Measurements from ENCODE around the gene C12orf60.

Gene C12orf60

DNA sequence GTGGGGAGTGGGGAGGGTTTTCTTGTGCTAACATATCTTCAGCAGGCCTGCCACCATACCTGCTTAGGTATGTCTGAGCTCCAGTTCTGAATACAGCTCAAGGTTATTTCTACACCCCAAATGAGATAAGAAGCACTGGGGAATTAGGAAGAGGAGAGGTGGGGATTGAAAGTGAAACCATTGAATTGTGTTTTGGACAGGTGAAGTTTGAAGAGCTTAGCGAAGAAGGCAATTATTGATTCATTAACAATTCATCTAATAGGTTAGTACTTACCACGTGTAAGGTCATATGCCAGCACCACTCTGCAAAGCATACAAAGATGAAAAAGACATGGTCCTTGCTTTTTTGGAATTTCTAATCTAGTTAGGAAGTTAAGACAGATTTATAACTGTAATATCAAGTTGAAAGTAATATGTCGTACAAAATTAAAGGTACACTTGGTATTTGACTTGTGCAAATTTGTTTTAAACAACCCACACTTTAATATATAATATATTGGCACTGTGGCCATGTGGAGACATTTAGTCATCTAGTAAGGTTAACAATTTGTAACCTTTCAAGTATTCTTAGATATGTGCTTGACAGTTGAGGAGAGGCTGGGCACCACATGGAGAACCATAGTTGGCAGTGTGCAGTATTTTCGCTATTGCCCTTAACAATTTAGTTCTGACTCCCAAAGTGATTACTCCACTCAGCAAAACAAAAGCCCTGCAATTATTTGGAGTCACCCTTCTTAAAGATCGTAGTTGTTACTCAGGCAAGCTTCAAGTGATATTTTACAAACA lies 6.9 kb downstream of the C12orf60 start:
- no peaks in the 10 kb centered on the region for H3K9me3 ChIP-seq (ENCODE audit: control insufficient read depth in 2 of 2, low read length in 2 of 2)
- H3K9ac ChIP-seq (ENCODE audit: low read depth in 1 of 2, low read length in 2 of 2): no peak overlapping the region
- H3K36me3 ChIP-seq (ENCODE audit: control insufficient read depth in 2 of 2, insufficient read depth in 2 of 2, low read length in 2 of 2): no peaks in the 10 kb centered on the region
- H3K27ac ChIP-seq (ENCODE audit: low read depth in 2 of 2, low read length in 2 of 2): no peak overlapping the region
- H3K4me1 ChIP-seq (ENCODE audit: control insufficient read depth in 2 of 2, insufficient read depth in 2 of 2, low read length in 2 of 2): no peaks in the 10 kb centered on the region
- H3K4me3 ChIP-seq (ENCODE audit: low read length in 2 of 2): no peak overlapping the region
- H3K27me3 ChIP-seq (ENCODE audit: control insufficient read depth in 2 of 2, insufficient read depth in 2 of 2, low read length in 2 of 2): no peaks in the 10 kb centered on the region

DNA sequence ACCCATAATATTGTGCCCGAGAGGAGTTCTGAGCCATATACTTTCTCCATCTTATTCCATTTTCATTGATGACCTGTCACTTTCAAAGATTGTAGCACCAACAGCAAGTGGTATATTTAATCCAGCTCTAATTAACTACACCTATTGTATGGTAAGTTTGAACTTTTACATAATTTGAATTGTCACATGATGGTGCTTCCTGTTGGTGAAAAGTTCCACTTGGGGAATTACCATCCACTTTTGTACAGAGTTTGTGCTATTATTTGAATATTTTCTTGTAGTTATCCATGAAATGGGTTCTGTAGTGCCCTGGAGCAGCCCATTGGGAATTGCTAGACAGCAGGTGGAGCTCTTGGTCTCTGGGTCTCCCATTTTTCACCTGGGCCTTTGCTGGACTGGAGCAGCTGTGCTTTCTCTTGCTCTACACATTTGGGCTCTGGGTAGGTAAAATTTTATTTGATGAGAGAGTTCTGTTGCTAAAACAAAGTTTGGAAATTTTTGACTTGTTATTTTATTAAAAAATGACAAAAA lies 7.5 kb downstream of the C12orf60 start:
- Histone ChIP-seq H3K4me3 (ENCODE audit: low read length in 2 of 2) (no peak overlapping the region), H3K27me3 (ENCODE audit: control insufficient read depth in 2 of 2, insufficient read depth in 2 of 2, low read length in 2 of 2) (no peaks in the 10 kb centered on the region), H3K4me1 (ENCODE audit: control insufficient read depth in 2 of 2, insufficient read depth in 2 of 2, low read length in 2 of 2) (no peaks in the 10 kb centered on the region), H3K9me3 (ENCODE audit: control insufficient read depth in 2 of 2, low read length in 2 of 2) (no peaks in the 10 kb centered on the region), H3K9ac (ENCODE audit: low read depth in 1 of 2, low read length in 2 of 2) (no peak overlapping the region), H3K36me3 (ENCODE audit: control insufficient read depth in 2 of 2, insufficient read depth in 2 of 2, low read length in 2 of 2) (no peaks in the 10 kb centered on the region), H3K27ac (ENCODE audit: low read depth in 2 of 2, low read length in 2 of 2) (no peak overlapping the region)

DNA sequence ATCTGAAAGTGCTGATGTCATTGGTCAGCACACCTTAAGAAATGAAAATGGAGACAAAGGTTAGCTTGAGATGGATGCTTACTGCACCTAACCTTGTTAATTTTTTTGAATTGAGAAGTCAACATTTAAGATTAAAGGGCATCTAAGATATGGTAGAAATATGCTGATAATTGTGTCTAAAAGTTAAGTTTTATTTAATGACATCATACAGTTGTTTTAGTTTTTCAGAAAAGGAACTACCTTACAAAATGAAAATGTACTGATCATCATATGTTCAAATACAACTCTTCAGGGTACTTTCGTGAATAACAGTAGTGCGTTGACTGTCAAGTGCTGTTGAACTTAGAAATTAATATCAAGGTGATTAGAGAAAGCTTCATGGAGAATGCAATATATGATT lies 8.0 kb downstream of the C12orf60 start:
- Histone ChIP-seq H3K4me1 (ENCODE audit: control insufficient read depth in 2 of 2, insufficient read depth in 2 of 2, low read length in 2 of 2) (no peaks in the 10 kb centered on the region), H3K36me3 (ENCODE audit: control insufficient read depth in 2 of 2, insufficient read depth in 2 of 2, low read length in 2 of 2) (no peaks in the 10 kb centered on the region), H3K27me3 (ENCODE audit: control insufficient read depth in 2 of 2, insufficient read depth in 2 of 2, low read length in 2 of 2) (no peaks in the 10 kb centered on the region), H3K9ac (ENCODE audit: low read depth in 1 of 2, low read length in 2 of 2) (no peak overlapping the region), H3K27ac (ENCODE audit: low read depth in 2 of 2, low read length in 2 of 2) (no peak overlapping the region), H3K4me3 (ENCODE audit: low read length in 2 of 2) (no peak overlapping the region), H3K9me3 (ENCODE audit: control insufficient read depth in 2 of 2, low read length in 2 of 2) (no peaks in the 10 kb centered on the region)

DNA sequence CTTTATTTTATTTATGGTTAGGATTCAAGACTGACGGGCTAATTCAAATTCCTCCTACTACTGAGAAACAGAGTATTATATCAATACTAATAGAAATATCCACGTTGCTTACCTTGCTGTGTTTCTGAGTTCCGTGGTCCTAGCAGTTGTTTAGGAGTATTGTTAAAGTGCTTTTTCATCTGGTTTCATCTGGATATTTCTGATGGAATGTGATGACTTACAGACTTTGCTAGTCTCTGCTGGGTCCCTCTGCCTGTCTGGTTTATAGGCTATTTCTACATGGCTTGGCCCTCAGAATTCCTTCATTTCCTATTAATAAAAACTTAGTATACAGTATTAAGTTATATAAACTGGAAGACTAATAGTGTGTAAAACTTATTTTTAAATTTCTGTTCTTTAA lies 10.5 kb downstream of the C12orf60 start, which contains the start of gene SMCO3:
Gene SMCO3, minus strand, starts transcription at position 169 of the 400 bp plus-strand sequence. CDS start 7,502 bp downstream, outside the sequence.
- no peak within 1 kb of the TSS for H3K27ac ChIP-seq (ENCODE audit: low read depth in 2 of 2, low read length in 2 of 2)
- no peak within 1 kb of the TSS for H3K9ac ChIP-seq (ENCODE audit: low read depth in 1 of 2, low read length in 2 of 2)
- no peaks in the 10 kb centered on the region for H3K4me1 ChIP-seq (ENCODE audit: control insufficient read depth in 2 of 2, insufficient read depth in 2 of 2, low read length in 2 of 2)

DNA sequence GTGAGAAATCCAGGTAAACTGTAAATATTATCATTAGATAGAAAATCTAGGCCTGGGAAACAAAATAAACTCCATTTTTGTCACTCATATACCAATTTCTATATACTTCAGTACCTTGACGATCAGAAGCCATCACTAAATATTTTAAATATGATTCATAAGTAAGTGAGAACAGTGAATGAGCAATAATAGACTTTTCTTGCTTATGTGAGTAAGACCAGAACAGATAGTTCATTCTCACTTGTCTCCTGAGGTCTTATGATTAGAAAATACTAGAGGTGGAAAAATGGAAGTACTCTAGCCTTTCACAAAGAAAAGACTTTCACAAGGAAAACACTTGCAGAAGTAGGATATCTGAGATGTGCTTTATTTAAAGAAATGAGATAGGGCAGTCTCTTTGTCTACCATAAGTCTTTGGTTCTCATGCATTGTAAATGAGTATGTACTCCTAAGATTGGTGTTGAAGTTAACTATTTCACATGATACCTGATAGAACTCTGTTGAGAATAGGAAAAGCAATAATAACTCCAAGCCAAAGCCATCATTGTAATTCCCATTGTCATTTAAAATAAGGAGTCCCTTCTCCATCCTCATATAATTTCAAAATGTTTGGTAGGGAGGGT lies 20.7 kb downstream of the C12orf60 start:
- Histone ChIP-seq H3K9ac (ENCODE audit: low read depth in 1 of 2, low read length in 2 of 2) (no peak overlapping the region), H3K36me3 (ENCODE audit: control insufficient read depth in 2 of 2, insufficient read depth in 2 of 2, low read length in 2 of 2) (no peaks in the 10 kb centered on the region), H3K4me1 (ENCODE audit: control insufficient read depth in 2 of 2, insufficient read depth in 2 of 2, low read length in 2 of 2) (no peaks in the 10 kb centered on the region), H3K4me3 (ENCODE audit: low read length in 2 of 2) (no peak overlapping the region), H3K9me3 (ENCODE audit: control insufficient read depth in 2 of 2, low read length in 2 of 2) (no peaks in the 10 kb centered on the region), H3K27ac (ENCODE audit: low read depth in 2 of 2, low read length in 2 of 2) (no peak overlapping the region), H3K27me3 (ENCODE audit: control insufficient read depth in 2 of 2, insufficient read depth in 2 of 2, low read length in 2 of 2) (no peaks in the 10 kb centered on the region)

More for the DNA sequence above, 10.5 kb downstream of the C12orf60 start, which contains the start of gene SMCO3:
- Histone ChIP-seq H3K9me3 (ENCODE audit: control insufficient read depth in 2 of 2, low read length in 2 of 2) (no peaks in the 10 kb centered on the region), H3K27me3 (ENCODE audit: control insufficient read depth in 2 of 2, insufficient read depth in 2 of 2, low read length in 2 of 2) (no peaks in the 10 kb centered on the region), H3K4me3 (ENCODE audit: low read length in 2 of 2) (no peak within 1 kb of the TSS), H3K36me3 (ENCODE audit: control insufficient read depth in 2 of 2, insufficient read depth in 2 of 2, low read length in 2 of 2) (no peaks in the 10 kb centered on the region)

DNA sequence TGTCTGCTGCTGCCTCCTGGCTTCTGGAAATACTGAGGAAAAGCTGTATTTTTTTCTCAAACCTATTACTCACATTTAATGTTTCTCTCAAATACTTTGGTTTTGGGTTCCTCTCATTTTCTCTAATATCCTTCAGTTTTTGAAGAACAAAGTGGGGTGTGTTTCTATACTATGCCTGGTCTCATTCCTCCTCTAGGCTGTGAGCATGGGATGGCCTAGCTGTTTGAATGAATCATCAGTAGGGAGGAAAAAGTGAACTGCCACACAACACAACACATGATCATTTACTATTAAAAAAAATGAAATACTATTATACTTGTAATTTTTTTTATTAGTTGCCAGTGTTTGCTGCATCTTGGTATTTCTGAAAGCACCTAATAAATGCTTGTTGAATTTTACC lies 21.8 kb downstream of the C12orf60 start:
- H3K4me3 ChIP-seq (ENCODE audit: low read length in 2 of 2): no peak overlapping the region
- no peaks in the 10 kb centered on the region for H3K36me3 ChIP-seq (ENCODE audit: control insufficient read depth in 2 of 2, insufficient read depth in 2 of 2, low read length in 2 of 2)
- no peaks in the 10 kb centered on the region for H3K4me1 ChIP-seq (ENCODE audit: control insufficient read depth in 2 of 2, insufficient read depth in 2 of 2, low read length in 2 of 2)
- no peak overlapping the region for H3K27ac ChIP-seq (ENCODE audit: low read depth in 2 of 2, low read length in 2 of 2)
- H3K9ac ChIP-seq (ENCODE audit: low read depth in 1 of 2, low read length in 2 of 2): no peak overlapping the region
- H3K27me3 ChIP-seq (ENCODE audit: control insufficient read depth in 2 of 2, insufficient read depth in 2 of 2, low read length in 2 of 2): no peaks in the 10 kb centered on the region
- no peaks in the 10 kb centered on the region for H3K9me3 ChIP-seq (ENCODE audit: control insufficient read depth in 2 of 2, low read length in 2 of 2)

DNA sequence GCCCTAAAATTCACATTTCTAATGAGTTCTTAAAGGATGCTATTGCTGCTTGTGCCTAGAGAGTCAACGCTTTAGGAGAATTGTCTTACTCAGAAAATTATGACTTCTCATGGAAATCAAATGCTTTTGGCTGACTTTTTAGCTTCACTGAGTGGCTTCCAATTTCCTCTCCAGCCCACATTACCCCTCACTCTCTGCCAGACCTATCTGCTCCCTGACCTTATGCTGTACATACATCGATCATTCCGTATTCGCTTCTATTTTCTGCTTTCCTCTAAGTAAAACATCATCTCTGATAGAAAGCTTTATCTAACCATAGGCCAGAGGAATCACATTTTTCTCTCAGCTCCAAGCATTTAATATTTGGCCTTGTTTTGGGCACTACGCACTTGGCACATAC lies 23.0 kb downstream of the C12orf60 start:
- no peaks in the 10 kb centered on the region for H3K36me3 ChIP-seq (ENCODE audit: control insufficient read depth in 2 of 2, insufficient read depth in 2 of 2, low read length in 2 of 2)
- H3K9ac ChIP-seq (ENCODE audit: low read depth in 1 of 2, low read length in 2 of 2): no peak overlapping the region
- H3K27me3 ChIP-seq (ENCODE audit: control insufficient read depth in 2 of 2, insufficient read depth in 2 of 2, low read length in 2 of 2): no peaks in the 10 kb centered on the region
- no peak overlapping the region for H3K27ac ChIP-seq (ENCODE audit: low read depth in 2 of 2, low read length in 2 of 2)
- no peaks in the 10 kb centered on the region for H3K4me1 ChIP-seq (ENCODE audit: control insufficient read depth in 2 of 2, insufficient read depth in 2 of 2, low read length in 2 of 2)
- H3K4me3 ChIP-seq (ENCODE audit: low read length in 2 of 2): no peak overlapping the region
- no peaks in the 10 kb centered on the region for H3K9me3 ChIP-seq (ENCODE audit: control insufficient read depth in 2 of 2, low read length in 2 of 2)

DNA sequence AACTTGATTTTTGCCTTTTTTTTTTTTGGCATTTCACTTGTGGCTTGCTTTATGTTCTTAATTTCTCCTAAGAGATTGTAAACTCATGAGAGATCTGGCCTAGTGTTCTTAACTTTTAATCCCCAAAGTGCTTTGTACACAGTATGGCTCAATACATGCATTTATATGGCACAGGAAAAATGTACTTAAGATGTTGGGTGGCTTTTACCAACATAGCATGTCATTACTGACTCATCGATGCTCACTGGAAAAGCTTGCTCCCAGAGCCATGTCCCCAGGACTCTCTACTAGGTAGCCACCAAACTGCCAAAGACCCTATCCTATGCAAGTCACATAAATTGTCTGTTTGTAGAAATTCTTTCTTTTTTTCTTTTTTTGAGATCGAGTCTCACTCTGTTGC lies 23.6 kb downstream of the C12orf60 start:
- H3K4me3 ChIP-seq (ENCODE audit: low read length in 2 of 2): no peak overlapping the region
- no peaks in the 10 kb centered on the region for H3K9me3 ChIP-seq (ENCODE audit: control insufficient read depth in 2 of 2, low read length in 2 of 2)
- no peaks in the 10 kb centered on the region for H3K36me3 ChIP-seq (ENCODE audit: control insufficient read depth in 2 of 2, insufficient read depth in 2 of 2, low read length in 2 of 2)
- H3K4me1 ChIP-seq (ENCODE audit: control insufficient read depth in 2 of 2, insufficient read depth in 2 of 2, low read length in 2 of 2): no peaks in the 10 kb centered on the region
- no peaks in the 10 kb centered on the region for H3K27me3 ChIP-seq (ENCODE audit: control insufficient read depth in 2 of 2, insufficient read depth in 2 of 2, low read length in 2 of 2)
- H3K27ac ChIP-seq (ENCODE audit: low read depth in 2 of 2, low read length in 2 of 2): no peak overlapping the region
- H3K9ac ChIP-seq (ENCODE audit: low read depth in 1 of 2, low read length in 2 of 2): no peak overlapping the region

DNA sequence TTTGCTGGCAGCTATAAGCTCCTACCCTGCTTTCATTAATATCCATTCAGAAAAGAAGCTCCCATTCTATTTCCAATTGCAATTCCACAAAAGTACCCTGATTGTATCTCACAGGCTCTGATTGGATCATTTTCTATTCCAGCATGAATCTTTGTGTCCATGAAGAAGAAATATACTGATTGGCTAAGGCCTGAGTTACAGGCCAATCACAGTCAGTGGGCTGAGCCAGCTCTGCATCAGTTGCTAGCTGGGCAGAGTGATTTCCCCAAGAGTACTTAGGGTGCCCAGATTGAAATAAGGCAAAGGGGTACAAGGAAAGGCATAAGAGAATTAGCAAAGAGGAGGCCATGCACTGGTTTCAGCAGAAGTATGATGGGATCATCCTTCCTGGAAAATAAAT lies 25.4 kb downstream of the C12orf60 start:
- H3K27me3 ChIP-seq (ENCODE audit: control insufficient read depth in 2 of 2, insufficient read depth in 2 of 2, low read length in 2 of 2): no peaks in the 10 kb centered on the region
- no peaks in the 10 kb centered on the region for H3K36me3 ChIP-seq (ENCODE audit: control insufficient read depth in 2 of 2, insufficient read depth in 2 of 2, low read length in 2 of 2)
- no peaks in the 10 kb centered on the region for H3K9me3 ChIP-seq (ENCODE audit: control insufficient read depth in 2 of 2, low read length in 2 of 2)
- H3K4me1 ChIP-seq (ENCODE audit: control insufficient read depth in 2 of 2, insufficient read depth in 2 of 2, low read length in 2 of 2): no peaks in the 10 kb centered on the region
- H3K4me3 ChIP-seq (ENCODE audit: low read length in 2 of 2): no peak overlapping the region
- H3K9ac ChIP-seq (ENCODE audit: low read depth in 1 of 2, low read length in 2 of 2): no peak overlapping the region
- no peak overlapping the region for H3K27ac ChIP-seq (ENCODE audit: low read depth in 2 of 2, low read length in 2 of 2)

DNA sequence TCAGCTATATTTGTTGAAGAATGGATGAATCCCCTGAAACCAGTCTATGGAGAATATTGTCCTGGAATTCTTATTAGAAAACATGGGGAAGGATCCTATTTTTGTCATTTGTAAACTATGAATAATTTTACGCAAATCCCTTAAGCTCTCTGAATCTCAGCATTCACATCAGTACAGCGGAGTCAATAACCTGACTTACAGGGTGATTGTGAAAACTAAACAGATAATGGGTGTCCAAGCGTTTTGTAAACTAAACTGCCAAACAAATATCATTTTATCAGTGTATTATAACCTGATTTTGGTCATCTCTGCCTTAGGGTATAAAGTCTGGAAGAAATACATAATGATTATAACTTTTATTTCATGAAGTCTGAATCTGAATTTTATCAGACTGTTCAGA lies 29.9 kb downstream of the C12orf60 start:
- Histone ChIP-seq H3K4me1 (ENCODE audit: control insufficient read depth in 2 of 2, insufficient read depth in 2 of 2, low read length in 2 of 2) (no peaks in the 10 kb centered on the region), H3K36me3 (ENCODE audit: control insufficient read depth in 2 of 2, insufficient read depth in 2 of 2, low read length in 2 of 2) (no peaks in the 10 kb centered on the region), H3K9me3 (ENCODE audit: control insufficient read depth in 2 of 2, low read length in 2 of 2) (no peaks in the 10 kb centered on the region), H3K27me3 (ENCODE audit: control insufficient read depth in 2 of 2, insufficient read depth in 2 of 2, low read length in 2 of 2) (no peaks in the 10 kb centered on the region), H3K9ac (ENCODE audit: low read depth in 1 of 2, low read length in 2 of 2) (no peak overlapping the region), H3K4me3 (ENCODE audit: low read length in 2 of 2) (no peak overlapping the region), H3K27ac (ENCODE audit: low read depth in 2 of 2, low read length in 2 of 2) (no peak overlapping the region)
